HL-60/S4 treated with retinoic acid at 250 ng/mL for 4 days and 3 days (cell line): Measurements from ENCODE around the gene DNAJB1.
"Not testable (repeated sequence)": the region's sequence is repeated elsewhere in the genome, so short reads cannot be mapped to it uniquely, and the experiment has no call there.

Experiments used
- in situ Hi-C: fragments of 300-500 bp; cut with MboI; formaldehyde crosslinking; loops from 2 replicates; pipeline ENCODE4 v1.7.0; 2022; ENCODE audit warnings: low sequenced_read_pairs

DNAJB1 gene

GRCh38 chr19:14554382-14554812 lies 36.2 kb upstream of the DNAJB1 start:
- in situ Hi-C loops = loop anchor here (25.0 kb wide), 1 partner anchor 333 kb away; the partner anchor contains the start of gene OR7A17

GRCh38 chr19:14553939-14554243 lies 35.7 kb upstream of the DNAJB1 start:
- in situ Hi-C loops = loop anchor here (25.0 kb wide), 1 partner anchor 333 kb away; the partner anchor contains the start of gene OR7A17

GRCh38 chr19:14553042-14553938 lies 35.1 kb upstream of the DNAJB1 start:
- in situ Hi-C loops = loop anchor here (25.0 kb wide), 1 partner anchor 334 kb away; the partner anchor contains the start of gene OR7A17

GRCh38 chr19:14552006-14552360 lies 33.8 kb upstream of the DNAJB1 start:
- in situ Hi-C loops = loop anchor here (25.0 kb wide), 1 partner anchor 335 kb away; the partner anchor contains the start of gene OR7A17

- in situ Hi-C loops = loop anchor here (25.0 kb wide), 1 partner anchor 336 kb away; the partner anchor contains the start of gene OR7A17
Measured at GRCh38 chr19:14551134-14552005, 33.2 kb upstream of the DNAJB1 start.

- in situ Hi-C loops = loop anchor here (25.0 kb wide), 1 partner anchor 337 kb away; the partner anchor contains the start of gene OR7A17
Measured at GRCh38 chr19:14550201-14550754, 32.1 kb upstream of the DNAJB1 start.

GRCh38 chr19:14545716-14546082 lies 27.5 kb upstream of the DNAJB1 start:
- in situ Hi-C loops = no loop called here

GRCh38 chr19:14544977-14545715 lies 26.9 kb upstream of the DNAJB1 start:
- in situ Hi-C loops = no loop called here

GRCh38 chr19:14544047-14544446 lies 25.9 kb upstream of the DNAJB1 start:
- in situ Hi-C loops = no loop called here

- in situ Hi-C loops = no loop called here
Measured at GRCh38 chr19:14542711-14543328, 24.6 kb upstream of the DNAJB1 start.

GRCh38 chr19:14541979-14542378 lies 23.8 kb upstream of the DNAJB1 start:
- in situ Hi-C loops = not testable (repeated sequence)

GRCh38 chr19:14540741-14541525 lies 22.7 kb upstream of the DNAJB1 start:
- in situ Hi-C loops = no loop called here

GRCh38 chr19:14536926-14537692 lies 18.9 kb upstream of the DNAJB1 start:
- in situ Hi-C loops = no loop called here

- in situ Hi-C loops = no loop called here
Measured at GRCh38 chr19:14533450-14533849, 15.3 kb upstream of the DNAJB1 start.

- in situ Hi-C loops = no loop called here
Measured at GRCh38 chr19:14530506-14530905, 12.3 kb upstream of the DNAJB1 start.

GRCh38 chr19:14530005-14530348 lies 11.8 kb upstream of the DNAJB1 start:
- in situ Hi-C loops = no loop called here

- in situ Hi-C loops = no loop called here
Measured at GRCh38 chr19:14529254-14530004, 11.2 kb upstream of the DNAJB1 start, which contains the start of gene TECR. TSS of gene TECR (plus strand) at chr19:14529594. CDS start at chr19:14529697, 103 bp downstream.
